NB4 (cell line): ENCODE measurements around the gene CBLB.

Experiments used
- DNase-seq: peaks from one replicate; pipeline ENCODE4 v3.0.0; 2010; ENCODE audit warnings: low read depth
- H3K4me3 ChIP-seq: one replicate; pipeline ENCODE4 v1.5.1; 2011; ENCODE audit warnings: mild to moderate bottlenecking, low read depth, low read length, moderate library complexity
- MYC ChIP-seq: IDR thresholded peaks from 2 replicates; pipeline ENCODE4 v1.6.1; 2011; ENCODE audit warnings: low read depth, low read length
- POLR2A ChIP-seq: IDR thresholded peaks from 2 replicates; pipeline ENCODE4 v1.6.1; 2011; ENCODE audit warnings: mild to moderate bottlenecking; ENCODE audit not compliant: insufficient read length; ENCODE audit errors: extremely low read depth
- TF ChIP-seq, protein P1 (sequence below): IDR thresholded peaks from 2 replicates; pipeline ENCODE4 v1.6.1; 2011; ENCODE audit warnings: low read depth, low read length
- TF ChIP-seq, protein P2 (sequence below): IDR thresholded peaks from one replicate; pipeline ENCODE4 v1.5.1; 2012; ENCODE audit warnings: low read depth, low read length

Gene CBLB

DNA sequence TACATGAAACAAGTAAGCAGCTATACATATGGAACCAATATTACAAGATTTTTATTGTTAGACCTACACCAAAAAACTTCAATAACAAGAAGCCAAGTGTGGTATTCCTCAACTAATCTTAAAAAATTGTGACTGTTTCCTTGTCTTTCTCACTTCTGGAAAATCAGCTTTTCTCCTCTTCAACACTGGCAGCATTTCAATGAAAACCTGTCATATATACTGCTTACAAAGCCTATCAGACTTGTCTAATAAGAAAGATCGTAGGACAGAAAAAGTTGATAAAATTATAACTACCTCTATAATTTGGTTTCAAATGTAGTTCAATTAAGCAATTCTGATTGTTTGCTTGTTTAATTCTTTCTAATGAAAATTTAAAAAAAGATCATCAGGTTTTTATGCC is 55.1 kb downstream of the CBLB start:
- DNase-seq, result no peak
- no peak overlapping the region for H3K4me3 ChIP-seq
- TF ChIP-seq POLR2A, result no peak
- no peak for TF ChIP-seq MYC
- TF ChIP-seq, protein P1, sequence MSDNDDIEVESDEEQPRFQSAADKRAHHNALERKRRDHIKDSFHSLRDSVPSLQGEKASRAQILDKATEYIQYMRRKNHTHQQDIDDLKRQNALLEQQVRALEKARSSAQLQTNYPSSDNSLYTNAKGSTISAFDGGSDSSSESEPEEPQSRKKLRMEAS, result no peak
- TF ChIP-seq, protein P2, sequence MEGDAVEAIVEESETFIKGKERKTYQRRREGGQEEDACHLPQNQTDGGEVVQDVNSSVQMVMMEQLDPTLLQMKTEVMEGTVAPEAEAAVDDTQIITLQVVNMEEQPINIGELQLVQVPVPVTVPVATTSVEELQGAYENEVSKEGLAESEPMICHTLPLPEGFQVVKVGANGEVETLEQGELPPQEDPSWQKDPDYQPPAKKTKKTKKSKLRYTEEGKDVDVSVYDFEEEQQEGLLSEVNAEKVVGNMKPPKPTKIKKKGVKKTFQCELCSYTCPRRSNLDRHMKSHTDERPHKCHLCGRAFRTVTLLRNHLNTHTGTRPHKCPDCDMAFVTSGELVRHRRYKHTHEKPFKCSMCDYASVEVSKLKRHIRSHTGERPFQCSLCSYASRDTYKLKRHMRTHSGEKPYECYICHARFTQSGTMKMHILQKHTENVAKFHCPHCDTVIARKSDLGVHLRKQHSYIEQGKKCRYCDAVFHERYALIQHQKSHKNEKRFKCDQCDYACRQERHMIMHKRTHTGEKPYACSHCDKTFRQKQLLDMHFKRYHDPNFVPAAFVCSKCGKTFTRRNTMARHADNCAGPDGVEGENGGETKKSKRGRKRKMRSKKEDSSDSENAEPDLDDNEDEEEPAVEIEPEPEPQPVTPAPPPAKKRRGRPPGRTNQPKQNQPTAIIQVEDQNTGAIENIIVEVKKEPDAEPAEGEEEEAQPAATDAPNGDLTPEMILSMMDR, result no peak

DNA sequence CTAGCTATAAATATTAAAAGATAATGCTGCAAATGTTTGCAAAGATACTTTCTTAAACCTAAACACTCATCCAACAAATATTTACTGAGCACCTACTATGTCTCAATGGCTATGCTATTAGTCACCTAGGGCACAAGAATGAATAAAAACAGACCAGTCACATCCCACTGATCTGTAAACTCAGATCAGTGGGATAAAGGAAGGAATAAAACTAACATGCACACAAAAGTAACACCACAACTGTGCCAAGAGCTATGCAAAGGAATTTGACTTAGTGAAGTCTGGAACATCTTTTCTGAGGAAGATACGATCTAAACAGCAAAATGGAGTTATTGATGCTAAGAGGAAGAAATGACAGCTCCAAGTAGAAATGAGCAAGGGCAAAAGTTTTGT is 56.6 kb downstream of the CBLB start:
- H3K4me3 ChIP-seq, result no peak overlapping the region
- DNase-seq, result no peak
- TF ChIP-seq MYC (no peak), POLR2A (no peak)
- TF ChIP-seq, protein P1, result no peak
- TF ChIP-seq, protein P2, result no peak

DNA sequence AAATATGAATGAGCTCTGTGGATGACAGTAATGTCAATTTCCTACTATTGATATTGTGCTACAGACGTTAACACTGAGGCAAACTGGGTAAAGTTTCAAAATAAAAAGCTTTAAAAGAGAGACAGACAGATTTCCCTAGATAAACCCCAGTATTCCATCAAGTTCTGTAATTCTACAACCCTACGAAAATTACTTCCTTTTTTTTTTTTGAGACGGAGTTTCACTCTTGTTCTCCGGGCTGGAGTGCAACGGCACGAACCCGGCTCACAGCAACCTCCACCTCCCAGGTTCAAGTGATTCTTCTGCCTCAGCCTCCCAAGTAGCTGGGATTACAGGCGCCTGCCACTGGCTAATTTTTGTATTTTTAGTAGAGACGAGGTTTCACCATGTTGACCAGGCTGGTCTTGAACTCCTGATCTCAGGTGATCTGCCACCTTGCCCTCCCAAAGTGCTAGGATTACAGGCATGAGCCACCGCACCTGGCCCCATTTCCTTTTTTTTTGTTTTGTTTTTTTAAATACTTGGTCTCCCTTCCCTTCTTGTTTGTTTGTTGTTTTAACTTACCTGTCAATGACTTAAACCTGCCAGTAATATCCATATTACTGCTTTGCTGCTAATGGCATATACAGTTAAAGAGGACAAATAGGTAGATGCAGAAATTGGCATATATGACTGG is 57.2 kb downstream of the CBLB start:
- DNase-seq, result no peak
- TF ChIP-seq MYC (no peak), POLR2A (no peak)
- TF ChIP-seq, protein P1, result no peak
- TF ChIP-seq, protein P2, result no peak
- H3K4me3 ChIP-seq, result no peak overlapping the region

DNA sequence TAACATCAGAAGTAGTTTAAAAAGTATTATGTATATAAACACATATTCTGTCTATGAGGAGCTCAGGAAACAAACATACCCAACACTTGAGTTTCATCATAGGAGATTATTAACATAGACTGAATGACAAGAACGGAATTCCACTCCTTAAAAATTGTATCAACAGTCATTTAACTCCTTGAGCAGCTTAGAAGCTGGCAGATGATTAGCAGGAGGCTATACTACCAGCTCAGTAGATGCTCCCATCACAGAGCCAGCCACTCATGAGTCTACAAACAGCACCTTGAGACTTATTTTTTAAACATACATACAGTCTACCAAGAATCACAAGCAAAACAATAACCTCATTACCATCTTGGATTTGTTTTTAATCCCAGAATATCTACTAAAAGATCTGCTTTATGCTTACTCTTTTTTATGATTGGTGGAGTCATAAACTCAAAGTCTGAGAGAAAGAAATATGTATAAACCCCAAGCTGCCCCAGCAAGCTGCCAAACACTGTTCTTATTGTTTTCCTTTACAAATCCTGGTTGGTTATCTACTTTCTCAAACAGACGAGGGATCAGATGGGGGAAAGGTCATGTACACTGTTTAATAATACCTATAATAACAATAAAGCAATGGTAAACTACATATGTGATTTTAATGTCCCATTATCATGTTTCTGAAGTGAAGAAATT is 59.5 kb downstream of the CBLB start:
- H3K4me3 ChIP-seq, result no peak overlapping the region
- TF ChIP-seq, protein P1, result no peak
- TF ChIP-seq POLR2A (no peak), MYC (no peak)
- TF ChIP-seq, protein P2, result no peak
- no peak for DNase-seq

DNA sequence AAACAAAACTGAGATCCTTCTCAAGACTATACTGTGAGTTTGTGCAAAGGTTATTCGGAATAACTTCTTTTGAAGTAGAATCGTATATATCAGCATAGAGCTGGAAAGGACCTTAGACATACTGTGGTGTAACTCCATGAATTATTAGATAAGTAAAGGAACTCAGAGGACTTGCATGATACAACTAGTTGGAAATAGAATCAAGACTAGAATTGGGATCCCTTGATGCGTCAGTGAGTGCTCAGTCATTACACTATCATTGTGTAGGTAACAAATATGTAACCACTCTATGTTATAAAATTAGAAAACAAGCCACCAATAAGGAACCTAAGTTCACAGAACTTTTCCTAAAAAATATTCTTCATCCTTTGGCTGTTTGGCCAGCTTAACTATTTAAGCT is 61.1 kb downstream of the CBLB start:
- no peak overlapping the region for H3K4me3 ChIP-seq
- TF ChIP-seq, protein P2, result no peak
- TF ChIP-seq POLR2A (no peak), MYC (no peak)
- TF ChIP-seq, protein P1, result no peak

DNA sequence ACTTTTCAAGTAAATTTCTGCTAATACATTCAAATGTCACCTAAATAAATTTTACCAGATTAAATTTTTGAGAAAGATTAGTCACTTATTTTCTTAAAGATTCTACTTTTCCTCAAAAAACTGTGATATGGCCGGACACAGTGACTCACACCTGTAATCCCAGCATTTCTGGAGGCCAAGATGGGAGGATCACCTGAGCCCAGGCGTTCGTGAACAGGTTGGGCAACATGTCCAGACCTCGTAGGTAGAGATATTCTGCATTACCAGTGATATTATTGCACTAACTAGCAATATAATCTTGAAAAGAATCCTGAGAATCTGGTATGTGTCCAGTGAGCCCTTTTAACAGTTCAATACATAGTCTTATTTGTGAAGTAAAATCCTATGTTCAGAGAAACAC is 61.7 kb downstream of the CBLB start:
- H3K4me3 ChIP-seq, result no peak overlapping the region
- DNase-seq, result no peak
- TF ChIP-seq POLR2A (no peak), MYC (no peak)
- TF ChIP-seq, protein P2, result no peak
- TF ChIP-seq, protein P1, result no peak

More for the DNA sequence above, 61.1 kb downstream of the CBLB start:
- DNase-seq, result no peak
